Measurements from ENCODE around the gene PTTG1IP. TPM values are rescaled to one million over a fixed set of nuclear protein-coding genes. Genes with fewer than 3 reads are reported as not detected.

PTTG1IP gene
- total RNA-seq, 2 experiments from 2014 or later = 38.9 to 58.1 TPM

DNA sequence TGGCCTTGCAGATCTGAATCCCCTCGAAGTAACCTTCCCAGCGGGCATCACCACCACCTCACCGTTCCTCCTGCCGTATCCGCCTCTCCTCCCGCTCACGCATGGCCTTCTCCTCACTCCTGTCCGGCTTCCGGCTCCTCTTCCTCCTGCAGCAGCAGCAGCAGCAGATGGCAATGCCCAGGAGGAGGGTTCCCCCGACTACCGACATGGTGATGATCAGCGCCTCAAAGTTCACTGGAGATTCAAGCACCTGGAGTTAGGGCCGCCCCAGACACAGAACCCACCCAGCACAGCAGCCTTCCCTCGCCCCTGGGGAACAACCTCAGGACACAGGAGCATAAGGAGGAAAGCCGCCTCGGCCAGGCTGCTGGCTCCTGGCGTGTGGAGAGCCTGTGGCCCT lies 17.4 kb downstream of the PTTG1IP start:
- intact Hi-C loops (cut with micrococcal nuclease; ENCODE audit: unreplicated experiment) = no loop called here
- no peaks in the 10 kb centered on the region for H4K20me1 ChIP-seq (ENCODE audit: insufficient read depth, low read length)
- no TSS peak for BruUV-seq (replicated peaks)
- no peak for DNase-seq (ENCODE audit: low spot score)
- no peak overlapping the region for H3K4me2 ChIP-seq (ENCODE audit: low read length)
- H3K4me3 ChIP-seq (ENCODE audit: low read depth, low read length, poor library complexity, severe bottlenecking) = no peak overlapping the region
- H3K9me3 ChIP-seq (ENCODE audit: low read length) = no peaks in the 10 kb centered on the region
- no peaks in the 10 kb centered on the region for H3K4me1 ChIP-seq (ENCODE audit: insufficient read depth, low read length, poor library complexity, severe bottlenecking)
- no peak overlapping the region for H2AFZ ChIP-seq (ENCODE audit: low read length)
- H3K9me2 ChIP-seq (ENCODE audit: insufficient read depth, low read length) = no peaks in the 10 kb centered on the region
- POLR2A ChIA-PET = no interaction called here
- H3K27ac ChIP-seq (ENCODE audit: low read depth, low read length, poor library complexity, severe bottlenecking) = no peak overlapping the region
- CTCF ChIA-PET (ENCODE audit: unreplicated experiment) = no interaction called here
- H3K79me2 ChIP-seq (ENCODE audit: insufficient read depth, low read depth, low read length) = no peaks in the 10 kb centered on the region
- H3K36me3 ChIP-seq (ENCODE audit: insufficient read depth, low read length) = peaks cover 35% of the 10 kb centered on the region
- TF ChIP-seq CTCF (conservative IDR thresholded peaks at IDR 0.05; ENCODE audit: low read length) (no peak), EZH2phosphoT487 (IDR thresholded peaks at IDR 0.05; ENCODE audit: borderline replicate concordance, low read depth, low read length) (no peak)

- intact Hi-C loops (cut with micrococcal nuclease; ENCODE audit: unreplicated experiment) = no loop called here
- Histone ChIP-seq H3K79me2 (ENCODE audit: insufficient read depth, low read depth, low read length) (no peaks in the 10 kb centered on the region), H4K20me1 (ENCODE audit: insufficient read depth, low read length) (no peaks in the 10 kb centered on the region), H3K9me3 (ENCODE audit: low read length) (no peaks in the 10 kb centered on the region), H3K4me2 (ENCODE audit: low read length) (no peak overlapping the region), H3K4me3 (ENCODE audit: low read depth, low read length, poor library complexity, severe bottlenecking) (no peak overlapping the region), H3K36me3 (ENCODE audit: insufficient read depth, low read length) (peaks cover 36% of the 10 kb centered on the region), H3K27ac (ENCODE audit: low read depth, low read length, poor library complexity, severe bottlenecking) (no peak overlapping the region), H3K4me1 (ENCODE audit: insufficient read depth, low read length, poor library complexity, severe bottlenecking) (no peaks in the 10 kb centered on the region), H2AFZ (ENCODE audit: low read length) (no peak overlapping the region), H3K9me2 (ENCODE audit: insufficient read depth, low read length) (no peaks in the 10 kb centered on the region)
- ChIA-PET CTCF (ENCODE audit: unreplicated experiment) (no interaction called here), POLR2A (no interaction called here)
- no peak for TF ChIP-seq CTCF (conservative IDR thresholded peaks at IDR 0.05; ENCODE audit: low read length)
- no peak for TF ChIP-seq EZH2phosphoT487 (IDR thresholded peaks at IDR 0.05; ENCODE audit: borderline replicate concordance, low read depth, low read length)
- no TSS peak for BruUV-seq (replicated peaks)
- DNase-seq (ENCODE audit: low spot score) = no peak
Measured at GRCh38 chr21:44855572-44855971, 17.9 kb downstream of the PTTG1IP start.

DNA sequence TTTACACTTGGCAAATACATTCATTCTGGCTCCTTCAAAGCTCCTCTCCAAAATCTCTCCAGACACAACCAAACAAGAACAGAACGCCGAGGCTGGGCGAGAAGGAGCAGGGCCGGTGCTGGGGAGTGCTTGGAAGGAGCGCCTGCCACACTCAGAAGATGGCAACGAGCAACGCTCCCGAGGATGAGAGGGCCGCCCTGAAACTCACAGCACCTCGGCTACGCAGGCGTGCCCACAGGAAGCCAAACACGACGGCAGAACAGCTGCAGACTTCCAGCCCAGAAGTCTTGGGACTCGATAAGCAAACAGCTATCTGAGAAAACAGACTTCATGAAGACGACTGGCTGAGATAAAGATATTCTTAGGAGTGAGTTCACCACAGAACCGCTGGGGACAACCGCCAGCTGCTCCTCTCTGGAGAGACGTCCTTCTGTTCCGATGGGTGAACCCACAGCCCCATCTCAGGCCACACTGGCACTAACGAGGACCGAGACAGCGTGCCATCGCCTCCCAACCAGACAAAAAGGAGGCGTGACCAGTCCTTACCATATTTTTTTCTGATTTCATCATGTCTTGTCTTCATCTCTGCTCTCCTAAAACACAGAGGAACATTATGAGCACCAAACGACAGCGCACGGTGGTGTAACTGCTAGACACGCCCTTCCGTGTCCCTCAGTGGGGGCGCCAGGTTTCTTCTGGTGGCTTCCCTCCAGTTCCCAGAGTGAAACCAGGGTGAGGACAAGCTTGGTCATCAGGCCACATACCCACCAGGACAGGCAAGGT lies 18.6 kb downstream of the PTTG1IP start:
- Histone ChIP-seq H2AFZ (ENCODE audit: low read length) (no peak overlapping the region), H3K79me2 (ENCODE audit: insufficient read depth, low read depth, low read length) (no peaks in the 10 kb centered on the region), H3K27ac (ENCODE audit: low read depth, low read length, poor library complexity, severe bottlenecking) (no peak overlapping the region), H3K4me3 (ENCODE audit: low read depth, low read length, poor library complexity, severe bottlenecking) (no peak overlapping the region), H3K4me1 (ENCODE audit: insufficient read depth, low read length, poor library complexity, severe bottlenecking) (no peaks in the 10 kb centered on the region), H3K4me2 (ENCODE audit: low read length) (no peak overlapping the region), H3K36me3 (ENCODE audit: insufficient read depth, low read length) (peaks cover 35% of the 10 kb centered on the region), H3K9me3 (ENCODE audit: low read length) (no peaks in the 10 kb centered on the region), H3K9me2 (ENCODE audit: insufficient read depth, low read length) (no peaks in the 10 kb centered on the region), H4K20me1 (ENCODE audit: insufficient read depth, low read length) (no peaks in the 10 kb centered on the region)
- TF ChIP-seq CTCF (conservative IDR thresholded peaks at IDR 0.05; ENCODE audit: low read length) = no peak
- TF ChIP-seq EZH2phosphoT487 (IDR thresholded peaks at IDR 0.05; ENCODE audit: borderline replicate concordance, low read depth, low read length) = no peak
- no TSS peak for BruUV-seq (replicated peaks)
- ChIA-PET CTCF (ENCODE audit: unreplicated experiment) (no interaction called here), POLR2A (no interaction called here)
- no peak for DNase-seq (ENCODE audit: low spot score)
- intact Hi-C loops (cut with micrococcal nuclease; ENCODE audit: unreplicated experiment) = no loop called here

Measured in OCI-LY7 (cell line).